ENCODE results near the gene NEURL1.

GRCh38 chr10:103450201-103450695 lies 43.3 kb upstream of the NEURL1 start:
- TF ChIP-seq EZH2phosphoT487 (IDR thresholded peaks at IDR 0.05; ENCODE audit: borderline replicate concordance): no peak
- no peak for TF ChIP-seq CTCF (conservative IDR thresholded peaks at IDR 0.05; ENCODE audit: low read length)
